Measurements from ENCODE around the gene ATRNL1.

GRCh38 chr10:115491526-115492140 is 398.5 kb downstream of the ATRNL1 start:
- TF ChIP-seq CTCF (IDR thresholded peaks at IDR 0.05; ENCODE audit: low read length) (no peak), EZH2 (IDR thresholded peaks at IDR 0.05; ENCODE audit: borderline replicate concordance, low read length) (no peak)

All from OCI-LY1 (cell line).